Measurements from ENCODE around the gene ULK1.

- no peak for TF ChIP-seq POLR2A (IDR thresholded peaks at IDR 0.05)
- no peak for TF ChIP-seq CTCF (IDR thresholded peaks at IDR 0.05)
- TF ChIP-seq POLR2AphosphoS5 (IDR thresholded peaks at IDR 0.05; ENCODE audit: insufficient read depth in 1 of 2, low read depth in 1 of 2) = no peak
Measured at GRCh38 chr12:131905081-131905629, 10.7 kb downstream of the ULK1 start.
